Activated CD4-positive, CD25-positive, alpha-beta regulatory T cell treated with anti-CD3 and anti-CD28 coated beads, Interleukin-2, amount 50 U/mL, for 72 hours (primary cell): Measurements from ENCODE around the gene SLC22A15.
"Not testable (repeated sequence)": the region's sequence is repeated elsewhere in the genome, so short reads cannot be mapped to it uniquely, and the experiment has no call there.

Experiments used
- DNase-seq: peaks from one replicate; pipeline ENCODE4 v3.0.0; 2021

The SLC22A15 gene

GRCh38 chr1:116044071-116044470 lies 67.8 kb downstream of the SLC22A15 start:
- no peak for DNase-seq

GRCh38 chr1:116046933-116047332 lies 70.6 kb downstream of the SLC22A15 start:
- DNase-seq = not testable (repeated sequence)

- DNase-seq = not testable (repeated sequence)
Observed at GRCh38 chr1:116051896-116052295, 75.6 kb downstream of the SLC22A15 start.

GRCh38 chr1:116062201-116062600 lies 85.9 kb downstream of the SLC22A15 start:
- no peak for DNase-seq

GRCh38 chr1:116064616-116065015 lies 88.3 kb downstream of the SLC22A15 start:
- DNase-seq = no peak

GRCh38 chr1:116066868-116067565 lies 90.7 kb downstream of the SLC22A15 start:
- no peak for DNase-seq

GRCh38 chr1:116067566-116067890 lies 91.2 kb downstream of the SLC22A15 start:
- no peak for DNase-seq

- DNase-seq = no peak
Observed at GRCh38 chr1:116075575-116075974, 99.3 kb downstream of the SLC22A15 start.

GRCh38 chr1:116075990-116076389 lies 99.7 kb downstream of the SLC22A15 start:
- no peak for DNase-seq

- DNase-seq = no peak
Observed at GRCh38 chr1:116076831-116077230, 100.5 kb downstream of the SLC22A15 start.

- DNase-seq = no peak
Observed at GRCh38 chr1:116078699-116079223, 102.4 kb downstream of the SLC22A15 start.

GRCh38 chr1:116087628-116088027 lies 111.3 kb downstream of the SLC22A15 start:
- DNase-seq = no peak

GRCh38 chr1:116089870-116090269 lies 113.6 kb downstream of the SLC22A15 start:
- no peak for DNase-seq

- DNase-seq = no peak
Observed at GRCh38 chr1:116091083-116091482, 114.8 kb downstream of the SLC22A15 start.

GRCh38 chr1:116092752-116093489 lies 116.6 kb downstream of the SLC22A15 start:
- DNase-seq = no peak

- DNase-seq = no peak
Observed at GRCh38 chr1:116095027-116095426, 118.7 kb downstream of the SLC22A15 start.

- no peak for DNase-seq
Observed at GRCh38 chr1:116096013-116096618, 119.8 kb downstream of the SLC22A15 start.

GRCh38 chr1:116097626-116098025 lies 121.3 kb downstream of the SLC22A15 start:
- DNase-seq = no peak

GRCh38 chr1:116099379-116099778 lies 123.1 kb downstream of the SLC22A15 start:
- DNase-seq = no peak

- DNase-seq = no peak
Observed at GRCh38 chr1:116099919-116100318, 123.6 kb downstream of the SLC22A15 start.

GRCh38 chr1:116104667-116105066 lies 128.4 kb downstream of the SLC22A15 start:
- DNase-seq = no peak

GRCh38 chr1:116105996-116106395 lies 129.7 kb downstream of the SLC22A15 start:
- DNase-seq = no peak

GRCh38 chr1:116106646-116107045 lies 130.3 kb downstream of the SLC22A15 start:
- no peak for DNase-seq

GRCh38 chr1:116107371-116107770 lies 131.1 kb downstream of the SLC22A15 start:
- no peak for DNase-seq
